ENCODE data around the gene REC114.
"Not testable (repeated sequence)": the region's sequence is repeated elsewhere in the genome, so short reads cannot be mapped to it uniquely, and the experiment has no call there.

Gene REC114, protein sequence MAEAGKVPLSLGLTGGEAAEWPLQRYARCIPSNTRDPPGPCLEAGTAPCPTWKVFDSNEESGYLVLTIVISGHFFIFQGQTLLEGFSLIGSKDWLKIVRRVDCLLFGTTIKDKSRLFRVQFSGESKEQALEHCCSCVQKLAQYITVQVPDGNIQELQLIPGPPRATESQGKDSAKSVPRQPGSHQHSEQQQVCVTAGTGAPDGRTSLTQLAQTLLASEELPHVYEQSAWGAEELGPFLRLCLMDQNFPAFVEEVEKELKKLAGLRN

GRCh38 chr15:73442968-73443367, at the start of gene REC114:
Gene REC114 (plus strand): TSS chr15:73443164. CDS start chr15:73443186, 22 bp downstream.
- DNase-seq (ENCODE audit: low read depth in 2 of 2) = no peak

DNA sequence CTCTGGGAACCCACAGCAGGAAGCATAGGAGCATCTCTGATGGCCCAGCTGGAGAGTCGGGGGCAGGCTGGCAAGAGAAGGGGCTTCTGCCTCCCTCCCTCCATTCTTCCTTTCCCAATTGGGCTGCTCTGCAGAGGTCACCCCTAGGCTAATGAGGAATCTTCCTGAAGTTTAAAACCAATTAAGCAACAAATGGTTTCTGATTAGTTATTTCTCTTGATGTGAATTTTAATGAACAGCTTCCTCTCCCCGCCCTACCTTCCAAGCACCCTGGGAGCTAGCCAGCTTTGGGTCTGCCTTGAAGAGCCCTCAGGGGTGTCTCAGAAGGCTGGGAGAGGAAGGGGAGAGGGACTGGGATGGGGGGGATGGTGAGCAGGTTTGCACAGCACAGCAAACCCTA, 49.6 kb upstream of the REC114 start:
- no peak for DNase-seq (ENCODE audit: low read depth in 2 of 2)

GRCh38 chr15:73394782-73395181, 48.2 kb upstream of the REC114 start:
- DNase-seq (ENCODE audit: low read depth in 2 of 2) = no peak

- no peak for DNase-seq (ENCODE audit: low read depth in 2 of 2)
These were observed 47.3 kb upstream of the REC114 start for GRCh38 chr15:73395671-73396070.

DNA sequence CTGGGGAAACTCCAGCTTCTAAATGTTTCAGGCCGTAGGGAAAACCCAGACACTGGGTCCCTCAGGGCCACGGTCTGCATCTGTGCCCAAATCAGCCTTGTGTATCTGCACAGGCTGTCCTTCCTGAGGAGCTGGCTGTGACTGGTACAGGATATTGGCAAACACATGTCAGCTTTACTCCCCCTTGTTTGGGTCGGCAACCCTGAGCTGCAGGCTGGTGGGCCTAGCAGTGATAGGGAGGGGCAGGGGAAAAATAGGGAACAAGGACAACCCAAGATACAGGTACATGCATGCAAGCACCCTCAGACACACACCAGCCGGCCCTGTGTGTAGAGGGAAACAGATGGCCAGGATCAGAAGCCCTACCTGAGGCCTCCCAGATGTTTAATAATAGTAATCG, 45.5 kb upstream of the REC114 start:
- no peak for DNase-seq (ENCODE audit: low read depth in 2 of 2)

DNA sequence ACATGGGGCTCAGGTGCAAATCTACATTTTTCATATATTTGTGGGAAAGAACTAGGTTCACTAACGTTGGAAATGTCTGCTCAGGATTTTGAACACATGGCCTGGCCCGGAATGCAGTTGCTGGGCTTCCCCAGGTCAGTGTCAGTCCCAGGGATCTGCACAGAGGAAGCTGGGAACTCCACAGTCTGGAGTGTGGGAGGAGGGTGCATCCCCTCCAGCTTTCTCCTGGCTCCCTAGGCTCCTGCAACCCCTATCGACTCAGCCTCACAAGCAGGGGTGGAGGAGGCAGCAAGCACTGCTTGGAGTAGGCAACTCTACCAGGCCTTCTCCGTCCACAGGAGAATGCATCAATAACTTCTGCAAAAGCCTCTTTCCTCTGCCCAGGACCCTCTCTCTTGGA, 44.1 kb upstream of the REC114 start:
- no peak for DNase-seq (ENCODE audit: low read depth in 2 of 2)

DNA sequence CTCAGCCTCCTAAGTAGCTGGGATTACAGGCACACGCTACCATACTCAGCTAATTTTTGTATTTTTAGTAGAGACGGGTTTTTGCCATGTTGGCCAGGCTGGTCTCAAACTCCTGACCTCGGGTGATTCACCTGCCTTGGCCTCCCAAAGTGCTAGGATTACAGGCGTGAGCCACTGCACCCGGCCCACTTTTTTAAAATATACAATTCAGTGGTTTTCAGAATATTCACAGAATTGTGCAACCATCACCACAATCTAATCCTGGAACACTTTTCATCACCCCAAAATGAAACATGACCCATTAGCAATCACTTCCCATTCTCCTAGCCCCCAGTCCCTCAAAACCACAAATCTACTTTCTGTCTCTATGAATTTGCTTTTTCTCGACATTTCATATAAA, 42.7 kb upstream of the REC114 start:
- not testable (repeated sequence) for DNase-seq (ENCODE audit: low read depth in 2 of 2)

- no peak for DNase-seq (ENCODE audit: low read depth in 2 of 2)
These were observed 39.8 kb upstream of the REC114 start for GRCh38 chr15:73403171-73403570.

DNA sequence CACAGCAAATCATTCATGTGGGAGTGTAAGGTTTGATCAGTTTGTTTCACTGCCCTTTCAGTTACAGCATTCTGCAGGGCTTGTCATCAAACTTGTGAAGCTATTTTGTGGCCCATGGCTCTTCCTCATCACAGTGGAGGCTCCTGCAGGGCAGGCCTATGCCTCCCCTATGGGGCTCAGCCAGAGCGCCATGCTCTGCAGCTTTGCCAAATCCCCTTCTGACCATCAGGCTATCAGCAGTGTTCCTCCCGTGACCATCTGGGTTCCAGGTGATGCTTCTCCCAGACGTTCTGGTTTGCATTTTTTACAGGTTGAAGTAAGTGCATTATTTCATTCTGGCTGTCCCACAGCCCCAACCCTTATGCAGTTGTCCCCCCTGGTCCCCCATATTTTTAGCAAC, 28.1 kb upstream of the REC114 start:
- no peak for DNase-seq (ENCODE audit: low read depth in 2 of 2)

DNA sequence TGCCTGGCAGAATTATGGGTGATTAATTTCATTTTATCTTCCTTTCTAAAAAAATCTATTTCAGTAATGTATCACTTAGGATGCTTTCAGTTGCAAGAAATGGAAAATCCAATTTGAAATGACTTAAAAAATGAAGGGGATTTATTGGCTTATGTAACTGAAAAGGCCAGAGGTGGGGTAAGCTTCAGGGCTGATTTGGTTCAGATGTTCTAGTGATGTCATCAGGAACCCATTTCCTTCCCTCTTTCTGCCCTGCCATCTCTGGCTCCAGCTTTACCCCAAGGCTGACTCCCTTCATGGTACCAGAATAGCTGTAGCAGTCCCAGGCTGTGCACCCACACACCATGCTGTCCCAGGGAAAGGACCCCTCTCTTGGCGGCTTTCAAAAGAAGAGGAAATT, 18.5 kb upstream of the REC114 start:
- no peak for DNase-seq (ENCODE audit: low read depth in 2 of 2)

- DNase-seq (ENCODE audit: low read depth in 2 of 2) = no peak
These were observed 17.5 kb upstream of the REC114 start for GRCh38 chr15:73425510-73425909.

- DNase-seq (ENCODE audit: low read depth in 2 of 2) = no peak
These were observed 16.5 kb upstream of the REC114 start for GRCh38 chr15:73426323-73426994.

GRCh38 chr15:73431329-73431728, 11.6 kb upstream of the REC114 start:
- not testable (repeated sequence) for DNase-seq (ENCODE audit: low read depth in 2 of 2)

DNA sequence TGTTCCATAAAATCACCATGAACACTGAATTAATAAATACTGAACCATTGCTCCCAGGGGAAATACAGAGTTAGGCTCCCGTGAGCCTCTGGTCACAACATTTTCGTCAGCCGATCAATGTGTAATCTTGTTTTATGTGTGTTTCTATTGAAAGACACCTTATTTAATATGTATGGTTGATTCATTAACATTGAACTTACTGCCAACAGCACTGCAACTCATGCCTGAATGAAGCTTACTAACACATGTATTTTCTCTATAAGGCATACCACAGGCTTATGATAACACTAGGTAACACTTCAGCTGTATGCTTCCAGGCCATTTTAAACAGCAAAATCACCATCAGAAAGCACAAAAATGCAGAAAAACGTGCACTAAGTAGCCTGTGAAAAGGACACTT, 9.1 kb upstream of the REC114 start:
- DNase-seq (ENCODE audit: low read depth in 2 of 2) = no peak

- DNase-seq (ENCODE audit: low read depth in 2 of 2) = no peak
These were observed 6.4 kb upstream of the REC114 start for GRCh38 chr15:73436613-73437012.

DNA sequence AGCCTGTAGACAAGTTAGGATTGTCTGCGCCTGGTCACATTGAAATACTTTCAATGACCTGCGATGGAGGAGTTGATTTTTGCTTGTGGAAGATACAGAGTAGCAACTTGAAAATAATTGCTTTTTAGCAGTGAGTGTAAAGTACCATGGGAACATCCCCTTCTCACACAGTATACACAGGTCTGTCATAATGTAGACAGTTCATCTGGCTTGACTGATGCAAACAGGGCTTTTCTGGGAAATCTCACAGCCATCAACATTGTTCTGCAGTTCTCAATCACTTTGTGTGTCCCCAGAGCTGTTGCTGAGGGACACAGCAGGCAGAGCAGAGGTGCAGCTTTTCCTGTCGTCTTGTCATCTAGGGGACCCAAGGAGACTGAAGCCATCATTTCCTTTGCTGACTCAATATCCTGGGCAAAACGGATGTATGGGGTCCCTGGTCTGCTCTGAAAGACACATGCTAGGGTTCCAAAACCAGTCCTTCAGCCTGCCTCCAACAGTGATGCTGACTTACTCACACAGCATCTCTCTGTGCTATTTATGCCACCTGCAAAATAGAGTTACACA, 5.3 kb upstream of the REC114 start:
- DNase-seq (ENCODE audit: low read depth in 2 of 2) = no peak

- DNase-seq (ENCODE audit: low read depth in 2 of 2) = no peak
These were observed 4.3 kb upstream of the REC114 start for GRCh38 chr15:73438651-73439050.

DNA sequence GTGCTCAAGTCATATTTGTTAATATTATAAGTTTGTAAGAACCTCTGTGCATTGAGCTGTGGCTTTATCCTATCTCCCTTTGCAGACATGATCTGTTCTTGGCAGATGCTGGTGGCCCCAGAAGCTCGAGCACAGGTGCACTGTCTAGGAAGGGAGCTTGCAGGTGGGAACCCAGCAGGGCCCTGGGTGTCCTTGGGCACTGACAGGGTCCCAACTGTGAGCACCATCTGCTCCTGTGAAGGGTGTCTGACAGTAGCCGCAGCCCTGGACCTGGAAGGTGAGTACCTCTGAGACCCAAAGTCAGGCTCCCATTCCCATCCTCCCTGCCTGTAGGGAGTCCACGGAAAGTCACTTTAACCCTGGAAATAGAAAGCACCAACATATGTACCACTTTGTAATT, 2.4 kb upstream of the REC114 start:
- no peak for DNase-seq (ENCODE audit: low read depth in 2 of 2)

DNA sequence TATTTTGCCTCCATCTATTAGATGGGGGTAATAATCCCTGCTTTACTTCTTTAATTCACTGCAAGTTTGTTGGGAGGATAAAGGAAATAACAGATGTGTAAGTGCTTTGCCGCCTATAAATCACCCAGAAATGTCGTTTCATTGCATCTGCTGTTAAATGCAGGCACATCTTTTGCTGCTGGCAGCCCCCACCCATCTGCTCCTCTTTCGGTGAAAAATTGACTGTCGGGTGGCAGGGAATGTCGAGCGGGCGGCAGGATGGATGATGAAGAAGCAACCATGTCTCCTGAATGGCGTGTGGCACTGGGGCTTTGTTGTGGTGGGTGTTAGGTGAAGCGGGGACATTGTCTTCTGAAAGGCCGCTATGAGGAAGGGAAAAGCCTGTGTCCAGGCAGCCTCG, 543 bp upstream of the REC114 start:
- DNase-seq (ENCODE audit: low read depth in 2 of 2) = no peak

DNA sequence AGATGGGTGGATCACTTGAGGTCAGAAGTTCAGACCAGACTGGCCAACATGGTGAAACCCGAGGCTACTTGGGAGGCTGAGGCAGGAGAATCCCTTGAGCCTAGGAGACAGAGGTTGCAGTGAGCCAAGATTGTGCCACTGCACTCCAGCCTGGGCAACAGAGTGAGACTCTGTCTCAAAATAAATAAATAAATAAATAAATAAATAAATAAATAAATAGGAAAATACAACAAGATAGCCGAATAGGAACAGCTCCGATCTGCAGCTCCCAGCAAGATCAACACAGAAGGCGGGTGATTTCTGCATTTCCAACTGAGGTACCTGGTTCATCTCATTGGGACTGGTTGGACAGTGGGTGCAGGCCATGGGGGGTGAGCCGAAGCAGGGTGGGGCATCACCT, 4.5 kb downstream of the REC114 start:
- DNase-seq (ENCODE audit: low read depth in 2 of 2) = not testable (repeated sequence)

- not testable (repeated sequence) for DNase-seq (ENCODE audit: low read depth in 2 of 2)
These were observed 5.3 kb downstream of the REC114 start for GRCh38 chr15:73448158-73448758.

- DNase-seq (ENCODE audit: low read depth in 2 of 2) = not testable (repeated sequence)
These were observed 7.0 kb downstream of the REC114 start for GRCh38 chr15:73449980-73450379.

GRCh38 chr15:73454096-73454495, 11.1 kb downstream of the REC114 start:
- no peak for DNase-seq (ENCODE audit: low read depth in 2 of 2)
